Umbilical cord (tissue), 2 donors: ENCODE measurements around the gene TBC1D17. TPM values are rescaled to one million over a fixed set of nuclear protein-coding genes. Genes with fewer than 3 reads are reported as not detected.

Experiments
- DNase-seq: peaks from one replicate; pipeline ENCODE4 v3.0.0-alpha.2; 2015; ENCODE audit warnings: low spot score
- total RNA-seq: library from RNA; depleted of rRNA; stranded (reverse); fragments of >200 nt; gene quantifications from one replicate; pipeline ENCODE4 v1.2.3, GENCODE V29; 2014; ENCODE audit warnings: low replicate concordance; ENCODE audit not compliant: insufficient read depth

TBC1D17 gene
- total RNA-seq, 1 donor from 2014 or later: 4.1 TPM

DNA sequence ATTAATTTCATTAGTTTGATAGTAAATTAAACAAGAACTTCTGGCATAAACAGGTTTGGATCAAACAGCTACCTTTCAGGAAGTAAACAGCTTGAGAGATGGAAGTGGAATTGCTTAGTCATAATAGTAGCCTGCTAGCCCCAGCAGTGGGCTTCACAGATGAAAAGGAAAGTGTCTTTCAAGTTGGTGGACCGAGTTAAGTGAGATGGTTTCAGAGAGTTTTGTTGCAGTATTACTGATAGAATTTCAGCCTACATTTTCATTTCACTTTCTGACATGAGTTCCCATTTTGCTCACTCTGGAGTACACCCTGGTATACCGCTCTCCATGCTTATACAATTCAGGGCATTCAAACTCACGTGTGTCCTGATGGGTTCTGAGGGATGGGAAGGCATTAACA lies 28.6 kb upstream of the TBC1D17 start:
- no peak for DNase-seq

DNA sequence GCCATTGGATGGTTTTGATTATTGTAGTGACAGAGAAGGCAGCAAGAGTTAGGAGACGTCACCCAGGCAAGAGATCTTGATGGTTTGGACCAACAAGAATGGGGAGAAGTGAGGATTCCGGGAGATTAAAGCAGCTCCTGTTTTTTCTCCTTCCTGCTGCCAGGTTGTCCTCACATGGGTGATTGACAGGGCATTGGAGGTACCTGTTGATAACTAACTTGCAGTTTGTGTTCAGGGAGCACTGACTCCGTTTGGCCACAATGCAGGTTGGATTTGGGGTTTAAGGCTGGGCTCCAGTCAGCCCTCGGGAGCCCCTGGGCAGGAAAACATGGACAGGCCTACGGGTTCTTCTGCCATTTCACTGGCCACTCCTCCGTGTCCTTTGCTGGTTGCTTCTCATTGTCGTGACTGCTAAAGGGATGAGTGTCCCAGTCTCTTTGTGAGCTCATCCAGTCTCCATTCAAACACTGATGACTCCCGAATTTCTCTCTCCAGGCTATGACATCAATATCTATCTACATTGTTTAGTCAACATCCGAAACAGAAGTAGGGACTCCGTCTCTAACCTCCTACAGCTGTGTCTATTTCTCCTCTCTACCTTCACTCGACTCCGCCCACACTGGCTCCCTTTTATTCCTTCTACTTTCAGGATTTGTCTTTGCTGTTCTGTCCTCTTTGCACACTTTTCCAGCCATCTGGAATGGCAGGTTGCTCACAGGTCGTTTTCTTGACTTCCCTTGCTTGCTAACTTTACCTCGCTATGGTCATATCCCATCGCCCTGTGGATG lies 27.9 kb upstream of the TBC1D17 start:
- no peak for DNase-seq

- no peak for DNase-seq
These were observed 27.3 kb upstream of the TBC1D17 start for GRCh38 chr19:49850221-49850486.

DNA sequence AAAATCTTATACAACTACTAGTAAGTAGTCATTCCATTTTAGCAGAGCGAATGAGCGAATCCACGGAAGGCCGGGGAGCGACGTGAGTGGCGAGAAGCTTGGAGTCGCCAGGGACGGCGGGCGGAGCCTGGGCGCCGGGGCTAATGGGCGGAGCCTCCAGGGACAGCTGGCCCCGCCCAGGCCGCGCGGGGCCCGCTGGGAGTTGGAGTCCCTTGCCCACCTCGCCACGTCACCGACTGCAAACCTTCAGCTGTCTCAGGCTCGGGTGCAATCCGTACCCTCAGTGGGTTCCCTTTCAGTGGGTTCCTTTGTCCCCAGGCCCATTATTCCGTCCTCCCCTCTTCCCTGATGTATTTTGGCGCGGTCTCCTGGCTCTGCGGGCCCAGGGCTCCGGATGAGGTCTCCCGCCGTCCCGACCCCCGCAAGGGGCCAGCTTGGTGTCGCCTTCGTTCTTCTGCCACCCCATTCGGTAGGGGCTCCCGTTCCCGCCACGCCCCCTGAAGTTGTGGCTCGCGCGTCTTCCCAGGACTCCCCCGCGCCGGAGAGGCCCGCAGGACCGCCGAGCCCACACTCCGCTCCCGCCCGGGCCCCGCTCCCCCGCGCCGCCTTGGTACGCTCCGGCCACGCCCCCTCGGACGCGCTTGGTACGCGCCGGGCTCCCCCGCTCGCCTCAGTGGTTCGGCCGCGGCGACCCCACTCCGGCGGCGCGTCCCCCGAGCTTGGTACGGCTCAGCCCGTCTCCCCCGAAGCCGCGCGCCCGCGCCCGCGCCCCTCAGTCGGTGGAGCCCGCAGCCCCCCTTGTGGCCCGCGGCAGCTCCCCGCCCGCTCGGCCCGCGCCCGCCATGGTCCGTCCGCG lies 26.8 kb upstream of the TBC1D17 start, which contains the start of gene PTOV1:
Gene PTOV1 (plus strand): TSS at position 673 of the 856 bp plus-strand sequence.
- DNase-seq: peak; percentile 89

DNA sequence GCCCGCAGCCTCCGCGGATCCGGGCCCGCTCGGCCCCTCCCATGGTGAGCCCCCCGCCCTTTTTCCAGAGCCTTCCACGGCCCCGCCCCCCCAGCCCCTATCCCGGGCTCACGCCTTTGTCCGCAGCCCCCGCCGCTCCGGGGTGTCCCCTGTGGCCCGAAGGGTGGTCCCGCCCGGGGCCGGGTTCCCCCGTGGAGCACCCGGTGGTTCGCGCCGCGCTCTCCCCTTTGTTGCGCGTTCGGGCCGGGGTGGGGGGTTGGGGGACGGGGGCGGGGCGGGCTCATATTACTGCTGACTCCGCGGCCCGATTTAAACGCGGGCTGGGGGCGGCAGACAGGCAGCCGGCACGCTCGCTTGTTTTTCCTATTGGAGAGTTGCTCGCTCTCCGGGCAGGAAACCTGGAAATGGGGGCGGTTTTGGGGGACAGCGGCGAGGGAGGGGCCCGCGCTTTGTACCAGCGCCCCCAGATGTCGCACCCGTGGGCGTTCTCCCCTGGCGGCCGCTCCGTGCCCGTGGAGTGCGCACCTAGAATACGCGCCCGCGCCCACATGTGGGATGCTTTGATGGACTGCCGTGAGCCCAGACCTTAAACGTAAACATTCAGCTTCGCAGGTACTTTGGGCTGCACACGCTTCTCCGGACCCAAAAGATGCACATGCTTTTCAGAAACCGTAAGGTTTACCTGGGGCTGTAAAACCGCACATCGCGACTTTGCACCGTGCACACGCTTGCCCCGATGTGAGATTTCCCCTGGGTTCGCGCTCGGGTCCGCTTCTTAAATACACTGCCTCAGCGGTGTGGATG lies 25.8 kb upstream of the TBC1D17 start:
- no peak for DNase-seq

DNA sequence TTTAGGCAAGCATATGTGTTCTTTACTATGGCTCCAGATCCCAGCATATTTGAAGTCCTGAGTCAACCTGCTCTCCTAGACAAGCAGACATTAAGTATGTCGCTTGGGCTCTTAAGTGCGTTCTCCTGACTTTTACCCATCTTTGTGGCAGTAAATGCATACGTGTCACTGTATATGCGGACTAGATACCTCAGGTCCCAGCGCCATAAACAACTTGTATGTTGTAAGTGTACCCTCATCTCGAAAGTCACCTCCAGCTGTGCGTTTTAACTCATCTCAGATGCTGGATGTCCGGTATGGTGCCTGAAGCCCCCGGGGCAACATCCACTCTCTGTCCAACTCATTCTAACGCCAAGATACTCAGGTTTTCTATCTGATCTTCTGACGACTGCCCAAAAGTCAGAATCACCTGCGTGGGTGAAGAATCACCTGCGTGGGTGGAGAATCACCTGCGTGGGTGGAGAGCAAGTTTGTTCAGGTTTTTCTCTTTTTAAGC lies 24.8 kb upstream of the TBC1D17 start:
- DNase-seq: no peak

GRCh38 chr19:49853852-49854377 lies 23.6 kb upstream of the TBC1D17 start:
- DNase-seq: no peak

- DNase-seq: no peak
These were observed 22.9 kb upstream of the TBC1D17 start for GRCh38 chr19:49854378-49855263.

- DNase-seq: no peak
These were observed 22.2 kb upstream of the TBC1D17 start for GRCh38 chr19:49855277-49855675.

DNA sequence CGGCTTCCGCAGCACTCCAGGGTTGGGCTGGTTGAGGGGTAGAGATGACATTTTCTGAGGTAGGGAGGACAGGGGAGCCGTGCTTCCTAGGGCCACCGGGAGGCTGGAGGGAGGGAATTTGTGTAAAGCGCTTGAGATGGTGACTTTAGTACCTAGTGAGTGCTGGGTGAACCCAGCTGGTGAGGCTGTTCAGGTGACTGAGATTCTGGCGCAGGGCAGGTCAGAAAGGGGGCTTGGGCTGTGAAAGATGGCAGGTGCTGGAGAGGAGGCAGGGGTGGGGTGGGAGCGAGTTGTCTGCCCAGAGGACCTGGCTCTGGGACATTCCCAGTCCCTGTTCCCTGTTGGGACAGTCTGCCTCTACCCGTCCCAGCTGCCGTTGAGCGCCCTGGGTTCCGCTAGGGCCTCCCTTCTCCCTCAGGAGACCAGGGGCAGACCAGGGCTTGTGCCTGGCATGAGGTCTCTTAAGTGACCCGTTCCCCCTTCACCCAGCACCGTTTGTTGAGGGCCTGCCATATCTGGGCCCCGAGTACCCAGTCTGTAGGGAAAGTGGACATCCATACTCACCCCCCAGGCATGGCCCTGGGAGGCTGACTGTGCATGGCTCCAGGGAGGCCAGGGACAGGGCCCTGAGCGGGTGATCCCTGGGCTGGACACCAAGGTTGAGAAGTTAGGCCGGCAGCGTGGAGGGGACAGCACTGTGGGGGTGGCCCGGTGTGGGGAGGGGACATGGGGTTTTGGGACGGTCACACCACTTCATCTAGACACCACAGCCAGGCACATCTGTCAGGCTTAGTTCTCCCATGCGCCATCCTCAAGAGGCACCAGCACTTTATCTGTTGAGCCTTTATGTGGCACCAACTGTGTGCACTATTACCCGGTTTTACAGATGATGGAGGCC lies 21.6 kb upstream of the TBC1D17 start:
- no peak for DNase-seq

DNA sequence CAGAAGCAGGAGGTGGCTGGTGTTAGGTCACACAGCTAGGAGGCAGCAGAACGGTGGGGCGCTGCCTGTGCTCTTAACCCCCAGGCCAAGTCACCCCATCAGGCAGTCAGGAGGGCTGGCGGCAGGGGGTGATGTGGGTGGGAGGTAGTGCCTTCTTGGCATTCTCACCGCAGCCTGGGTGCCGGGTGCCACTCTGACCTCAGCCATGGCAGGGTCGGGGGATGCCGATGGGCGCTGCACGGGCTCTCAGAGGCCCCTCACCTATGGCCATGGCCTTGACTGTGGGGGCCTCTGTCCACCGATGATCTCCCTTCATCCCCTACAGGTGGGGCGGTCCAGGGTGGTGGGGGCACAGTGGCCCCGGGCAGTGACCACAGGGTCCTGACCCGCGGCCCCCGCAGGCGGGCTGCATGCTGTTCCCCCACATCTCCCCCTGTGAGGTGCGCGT lies 20.9 kb upstream of the TBC1D17 start:
- DNase-seq: no peak

- DNase-seq: no peak
These were observed 20.3 kb upstream of the TBC1D17 start for GRCh38 chr19:49857061-49857837.

DNA sequence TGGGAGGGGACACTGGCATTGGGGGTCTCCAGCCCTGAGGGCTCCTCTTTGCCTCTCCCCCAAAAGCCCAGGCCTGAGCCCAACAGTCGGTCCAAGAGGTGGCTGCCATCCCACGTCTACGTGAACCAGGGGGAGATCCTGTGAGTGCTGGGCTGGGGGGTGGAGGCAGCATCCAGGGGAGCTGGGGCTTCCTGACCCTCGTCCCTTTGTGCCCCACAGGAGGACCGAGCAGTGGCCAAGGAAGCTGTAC lies 19.7 kb upstream of the TBC1D17 start:
- DNase-seq: no peak

GRCh38 chr19:49858088-49858985 lies 19.2 kb upstream of the TBC1D17 start:
- DNase-seq: no peak

DNA sequence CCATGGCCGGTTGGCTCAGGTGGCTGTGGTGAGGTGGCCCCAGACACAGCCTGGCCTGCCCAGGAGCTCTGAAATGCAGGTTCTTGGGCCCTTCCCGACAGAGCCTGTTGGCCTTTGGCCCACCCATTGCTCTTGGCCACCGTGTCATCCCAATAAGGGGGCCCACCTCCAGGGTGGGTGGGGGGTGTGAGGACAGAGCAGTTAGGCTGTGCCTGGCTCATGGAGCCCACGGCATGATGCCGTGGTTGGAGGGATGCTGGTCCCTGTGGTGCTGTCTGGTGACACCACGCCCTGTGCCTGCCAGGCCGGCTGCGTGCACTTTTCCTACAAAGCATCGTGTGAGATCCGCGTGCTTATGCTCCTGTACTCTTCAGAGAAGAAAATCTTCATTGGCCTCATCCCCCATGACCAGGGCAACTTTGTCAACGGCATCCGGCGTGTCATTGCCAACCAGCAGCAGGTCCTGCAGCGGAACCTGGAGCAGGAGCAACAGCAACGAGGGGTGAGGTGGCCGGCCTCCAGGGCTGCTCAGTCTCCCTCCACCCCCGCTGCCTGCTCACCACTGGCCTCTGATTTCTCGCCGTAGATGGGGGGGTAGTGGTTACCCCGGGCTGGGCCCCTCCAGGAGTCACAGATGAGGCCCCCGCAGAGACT lies 17.7 kb upstream of the TBC1D17 start:
- DNase-seq: no peak

DNA sequence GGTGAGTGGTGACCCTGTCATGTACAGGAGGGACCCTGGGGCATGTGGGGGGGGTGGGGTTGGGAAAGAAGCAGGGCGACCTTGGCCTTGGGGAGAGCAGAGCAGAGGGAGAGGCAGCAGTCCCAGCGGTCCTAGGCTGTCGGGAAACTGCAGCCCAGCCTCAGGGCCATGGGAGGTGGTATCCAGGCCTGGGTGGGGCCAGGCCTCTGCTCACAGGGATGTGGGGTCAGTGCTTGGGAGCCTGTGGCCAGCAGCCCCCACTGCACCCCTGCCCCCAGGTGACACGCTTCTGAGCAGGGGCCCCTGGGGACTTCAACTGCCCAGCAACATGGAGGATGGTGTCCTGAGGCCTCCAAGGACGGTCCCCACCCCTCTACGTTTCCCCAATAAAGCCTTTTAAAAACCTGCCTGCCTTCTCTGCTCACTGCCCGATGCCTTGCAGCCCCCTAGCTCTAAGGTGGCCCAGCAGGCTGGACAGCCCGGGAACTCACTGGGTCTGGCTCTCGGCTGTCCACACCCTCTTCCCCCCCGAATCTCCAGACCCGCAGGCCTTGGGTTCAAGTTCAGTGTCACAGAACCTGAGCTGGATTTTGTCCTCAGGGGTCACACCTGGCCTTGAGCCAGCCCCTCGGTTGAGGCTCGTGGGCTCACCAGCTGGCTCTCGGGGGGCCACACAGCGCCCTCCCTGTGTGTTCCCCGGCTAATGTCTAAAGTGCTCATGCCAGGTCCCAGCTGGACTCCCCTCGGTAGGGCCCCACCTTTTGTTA lies 17.0 kb upstream of the TBC1D17 start:
- DNase-seq: no peak

DNA sequence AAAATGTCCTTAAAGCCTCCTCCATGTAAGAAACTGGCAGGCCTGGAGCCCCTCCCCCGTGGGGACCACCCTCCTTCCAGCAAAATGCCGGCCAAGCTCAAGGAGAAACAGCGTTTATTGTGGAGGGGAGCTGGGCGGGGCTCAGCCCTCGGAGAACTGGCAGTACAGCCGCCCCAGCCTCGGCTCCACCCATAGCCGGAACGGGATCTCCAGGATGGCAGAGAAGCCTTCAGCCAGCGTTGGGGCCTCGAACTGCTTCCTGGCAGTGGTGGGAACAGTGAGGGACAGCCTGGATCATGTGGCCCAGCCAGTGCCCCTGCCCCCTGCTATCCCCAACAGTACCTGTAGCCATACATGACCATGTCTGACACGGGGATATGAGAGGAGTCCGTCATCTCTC lies 16.4 kb upstream of the TBC1D17 start:
- DNase-seq: peak; percentile 57
